Spleen (tissue), 7 donors: Measurements from ENCODE around the gene COL25A1.

Source experiments
- POLR2A ChIP-seq, 3 donors: fragments of 450-650 bp; IDR thresholded peaks; one replicate each; pipeline ENCODE4 v1.5.1; 2017; ENCODE audit warnings: antibody characterized with exemption in 3 of 3, mild to moderate bottlenecking in 1 of 3
- POLR2AphosphoS5 ChIP-seq, 3 donors: sonication (generic); formaldehyde crosslinking; IDR thresholded peaks; one replicate each; pipeline ENCODE4 v1.5.1; 2017; ENCODE audit warnings: antibody characterized with exemption in 3 of 3
- TF ChIP-seq, protein P1 (sequence below), 11 experiments: fragments of 200-600 bp in 7 of 11; fragments of 450-650 bp in 4 of 11; sonication (generic) in 4 of 11; IDR thresholded peaks in 8 of 11; conservative IDR thresholded peaks in 3 of 11; 1 replicate in 7 of 11; 2 replicates in 4 of 11; pipeline versions ENCODE4 v1.4.0 to v1.8.0; 2016 to 2021; ENCODE audit warnings: antibody characterized with exemption in 11 of 11, inconsistent platforms in 4 of 11, mild to moderate bottlenecking in 1 of 11
- donor health status: DM: no; HTN: no; CAD: no; lungs with moderate emphysema.
- donor health status: DM: no; HTN: no; CAD: no.
- donor health status: DM: no; HTN: no; CAD: no.

DNA sequence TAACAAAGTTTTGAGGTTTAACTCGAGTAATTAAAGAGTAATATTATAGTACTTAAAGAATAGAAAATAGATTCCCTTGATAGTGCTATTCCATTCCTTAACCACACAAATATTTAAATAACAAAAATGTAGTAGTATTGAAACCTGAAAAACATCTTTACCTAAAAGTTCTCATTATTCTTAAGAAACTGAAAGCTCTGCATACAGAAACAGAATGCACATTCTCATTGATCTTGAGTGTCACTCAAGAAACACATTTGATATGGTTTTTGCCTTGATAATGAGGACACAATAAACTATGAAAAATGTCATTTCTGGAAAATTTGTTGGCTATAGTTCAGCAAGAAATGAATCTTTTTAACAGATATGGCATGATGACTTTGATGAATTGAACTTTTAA, 268.5 kb downstream of the COL25A1 start:
- TF ChIP-seq, protein P1, sequence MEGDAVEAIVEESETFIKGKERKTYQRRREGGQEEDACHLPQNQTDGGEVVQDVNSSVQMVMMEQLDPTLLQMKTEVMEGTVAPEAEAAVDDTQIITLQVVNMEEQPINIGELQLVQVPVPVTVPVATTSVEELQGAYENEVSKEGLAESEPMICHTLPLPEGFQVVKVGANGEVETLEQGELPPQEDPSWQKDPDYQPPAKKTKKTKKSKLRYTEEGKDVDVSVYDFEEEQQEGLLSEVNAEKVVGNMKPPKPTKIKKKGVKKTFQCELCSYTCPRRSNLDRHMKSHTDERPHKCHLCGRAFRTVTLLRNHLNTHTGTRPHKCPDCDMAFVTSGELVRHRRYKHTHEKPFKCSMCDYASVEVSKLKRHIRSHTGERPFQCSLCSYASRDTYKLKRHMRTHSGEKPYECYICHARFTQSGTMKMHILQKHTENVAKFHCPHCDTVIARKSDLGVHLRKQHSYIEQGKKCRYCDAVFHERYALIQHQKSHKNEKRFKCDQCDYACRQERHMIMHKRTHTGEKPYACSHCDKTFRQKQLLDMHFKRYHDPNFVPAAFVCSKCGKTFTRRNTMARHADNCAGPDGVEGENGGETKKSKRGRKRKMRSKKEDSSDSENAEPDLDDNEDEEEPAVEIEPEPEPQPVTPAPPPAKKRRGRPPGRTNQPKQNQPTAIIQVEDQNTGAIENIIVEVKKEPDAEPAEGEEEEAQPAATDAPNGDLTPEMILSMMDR (IDR thresholded peaks at IDR 0.05 in 8 of 11, conservative IDR thresholded peaks at IDR 0.05 in 3 of 11), result no peak
- TF ChIP-seq POLR2AphosphoS5 (IDR thresholded peaks at IDR 0.05) (no peak), POLR2A (IDR thresholded peaks at IDR 0.05) (no peak)
